ENCODE measurements around the gene KCNQ1OT1.

Gene KCNQ1OT1

DNA sequence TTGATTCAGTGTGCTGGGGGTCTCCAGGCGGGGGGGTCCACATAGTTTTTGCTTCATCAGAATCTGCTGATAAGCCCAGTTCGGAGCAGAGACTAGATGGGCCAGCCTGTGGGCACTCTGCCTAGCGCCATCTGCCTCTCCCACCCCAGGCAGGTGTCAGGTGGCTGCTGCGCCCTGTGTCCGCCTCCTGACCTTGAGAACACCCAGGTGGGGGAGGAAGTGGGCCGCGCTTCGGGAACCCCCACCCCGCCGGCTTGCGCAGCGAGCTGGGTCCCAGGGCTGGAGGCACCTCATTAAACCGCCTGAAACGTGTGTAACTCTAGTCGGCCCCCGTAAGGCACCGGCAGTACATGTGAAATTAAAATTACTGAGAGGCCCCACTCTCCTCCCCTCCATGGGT is 141.4 kb downstream of the KCNQ1OT1 start:
- H3K4me3 ChIP-seq (ENCODE audit: low read depth, low read length): no peak overlapping the region
- DNase-seq (ENCODE audit: low read depth): no peak
- TF ChIP-seq, protein P1, sequence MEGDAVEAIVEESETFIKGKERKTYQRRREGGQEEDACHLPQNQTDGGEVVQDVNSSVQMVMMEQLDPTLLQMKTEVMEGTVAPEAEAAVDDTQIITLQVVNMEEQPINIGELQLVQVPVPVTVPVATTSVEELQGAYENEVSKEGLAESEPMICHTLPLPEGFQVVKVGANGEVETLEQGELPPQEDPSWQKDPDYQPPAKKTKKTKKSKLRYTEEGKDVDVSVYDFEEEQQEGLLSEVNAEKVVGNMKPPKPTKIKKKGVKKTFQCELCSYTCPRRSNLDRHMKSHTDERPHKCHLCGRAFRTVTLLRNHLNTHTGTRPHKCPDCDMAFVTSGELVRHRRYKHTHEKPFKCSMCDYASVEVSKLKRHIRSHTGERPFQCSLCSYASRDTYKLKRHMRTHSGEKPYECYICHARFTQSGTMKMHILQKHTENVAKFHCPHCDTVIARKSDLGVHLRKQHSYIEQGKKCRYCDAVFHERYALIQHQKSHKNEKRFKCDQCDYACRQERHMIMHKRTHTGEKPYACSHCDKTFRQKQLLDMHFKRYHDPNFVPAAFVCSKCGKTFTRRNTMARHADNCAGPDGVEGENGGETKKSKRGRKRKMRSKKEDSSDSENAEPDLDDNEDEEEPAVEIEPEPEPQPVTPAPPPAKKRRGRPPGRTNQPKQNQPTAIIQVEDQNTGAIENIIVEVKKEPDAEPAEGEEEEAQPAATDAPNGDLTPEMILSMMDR (IDR thresholded peaks at IDR 0.05; ENCODE audit: insufficient read depth, low read depth, low read length, missing control alignments): no peak
